Mesenteric fat pad (tissue), 1 donor: ENCODE measurements around the gene GATAD2A. TPM values are rescaled to one million over a fixed set of nuclear protein-coding genes. Genes with fewer than 3 reads are reported as not detected.

Source experiments
- DNase-seq: peaks from one replicate; pipeline ENCODE4 v3.0.0-alpha.2; 2020; ENCODE audit warnings: low spot score
- microRNA-seq: library from miRNA; unstranded; fragments of <30 nt; microRNA quantifications from one replicate; pipeline ENCODE4 v1.2.0, GENCODE V29; 2020; ENCODE audit warnings: borderline number of aligned reads
- total RNA-seq: library from RNA; stranded (reverse); fragmentation: NEBNext Ultra II Directional; extraction: Animal tissue kit (Norgen Biotek cat#: 25700); gene quantifications from one replicate; pipeline ENCODE4 v1.2.1, GENCODE V29; 2021
- donor health status: DM: yes; HTN: yes; CAD: no.

Gene GATAD2A
- total RNA-seq, 1 donor from 2014 or later: 98.9 TPM

GRCh38 chr19:19544257-19544953, 138.9 kb downstream of the GATAD2A start:
- DNase-seq: no peak

GRCh38 chr19:19544954-19545591, 139.6 kb downstream of the GATAD2A start:
- no peak for DNase-seq

- DNase-seq: no peak
These were observed 140.2 kb downstream of the GATAD2A start for GRCh38 chr19:19545707-19546106.

GRCh38 chr19:19546751-19547162, 141.3 kb downstream of the GATAD2A start:
- DNase-seq: no peak

- DNase-seq: no peak
These were observed 142.3 kb downstream of the GATAD2A start for GRCh38 chr19:19547674-19548336.

- no peak for DNase-seq
These were observed 143.7 kb downstream of the GATAD2A start for GRCh38 chr19:19548915-19549759.

GRCh38 chr19:19549804-19550464, 144.5 kb downstream of the GATAD2A start:
- no peak for DNase-seq

- DNase-seq: no peak
These were observed 145.0 kb downstream of the GATAD2A start for GRCh38 chr19:19550485-19550929.

- no peak for DNase-seq
These were observed 145.7 kb downstream of the GATAD2A start for GRCh38 chr19:19550972-19551852.

GRCh38 chr19:19551853-19552192, 146.3 kb downstream of the GATAD2A start:
- no peak for DNase-seq

GRCh38 chr19:19552798-19553197, 147.3 kb downstream of the GATAD2A start:
- no peak for DNase-seq

GRCh38 chr19:19553670-19554069, 148.2 kb downstream of the GATAD2A start:
- DNase-seq: no peak

GRCh38 chr19:19554074-19555023, 148.9 kb downstream of the GATAD2A start:
- DNase-seq: no peak

- no peak for DNase-seq
These were observed 152.6 kb downstream of the GATAD2A start for GRCh38 chr19:19558055-19558454.

Small RNA genes lying within 50 kb of the gene (microRNA-seq; reads per million reads assigned to microRNA genes)
- not detected for gene MIR640

Other genes with a start within 250 kb of the GATAD2A start
- 2.0 TPM for gene MEF2B, start 235.4 kb upstream of the GATAD2A start, total RNA-seq
- 30.8 TPM for gene BORCS8, start 213.5 kb upstream of the GATAD2A start, total RNA-seq
- gene RFXANK, start 213.4 kb upstream of the GATAD2A start, total RNA-seq: 51.1 TPM
- 10.7 TPM for gene NR2C2AP, start 202.3 kb upstream of the GATAD2A start, total RNA-seq
- gene NCAN, start 193.7 kb upstream of the GATAD2A start, total RNA-seq: not detected
- 1.3 TPM for gene TM6SF2, start 132.4 kb upstream of the GATAD2A start, total RNA-seq
- 32.9 TPM for gene SUGP1, start 85.2 kb upstream of the GATAD2A start, total RNA-seq
- gene MAU2, start 84.8 kb upstream of the GATAD2A start, total RNA-seq: 45.4 TPM
- 0.74 TPM for gene TSSK6, start 109.9 kb downstream of the GATAD2A start, total RNA-seq
- 295 TPM for gene NDUFA13, start 110.5 kb downstream of the GATAD2A start, total RNA-seq
- 3.1 TPM for gene YJEFN3, start 123.2 kb downstream of the GATAD2A start, total RNA-seq
- 2.2 TPM for gene CILP2, start 132.6 kb downstream of the GATAD2A start, total RNA-seq
- 2.0 TPM for gene PBX4, start 213.0 kb downstream of the GATAD2A start, total RNA-seq
- 5.8 TPM for gene LPAR2, start 222.5 kb downstream of the GATAD2A start, total RNA-seq
- 21.3 TPM for gene GMIP, start 238.0 kb downstream of the GATAD2A start, total RNA-seq